Common myeloid progenitor, CD34-positive (primary cell): Measurements from ENCODE around the gene ROCK2.

Experiments
- CTCF ChIA-PET: fragments of 350-600 bp; sonication (Branson Sonifier 250); formaldehyde crosslinking; loops from one replicate; lab custom pipeline; 2021; ENCODE audit warnings: antibody characterized with exemption; lab: Charles Lee
- POLR2A ChIA-PET: fragments of 350-600 bp; sonication (Branson Sonifier 250); formaldehyde crosslinking; loops from one replicate; lab custom pipeline; 2021; ENCODE audit warnings: antibody characterized with exemption; lab: Charles Lee
- DNase-seq, 3 donors: peaks; one replicate each; pipeline versions ENCODE4 v3.0.0 to v3.0.0-alpha.2; 2013
- H3K27ac ChIP-seq, 2 experiments: 1 replicate in 1 of 2; 2 replicates in 1 of 2; pipeline ENCODE4 v1.7.0; 2013; ENCODE audit warnings: inconsistent platforms in 2 of 2, low read length in 2 of 2, mild to moderate bottlenecking in 2 of 2, low read depth in 1 of 2, moderate library complexity in 1 of 2; ENCODE audit not compliant: severe bottlenecking in 2 of 2, insufficient read depth in 1 of 2, poor library complexity in 1 of 2
- H3K27me3 ChIP-seq, 5 experiments: replicated peaks in 2 of 5; 1 replicate in 3 of 5; 2 replicates in 2 of 5; pipeline versions ENCODE4 v1.6.1 to v1.7.0; 2013; ENCODE audit warnings: low read length in 4 of 5, mild to moderate bottlenecking in 2 of 5, moderate library complexity in 2 of 5, inconsistent platforms in 1 of 5; ENCODE audit not compliant: insufficient read depth in 5 of 5, control insufficient read depth in 4 of 5
- H3K36me3 ChIP-seq, 4 experiments: 1 replicate in 2 of 4; 2 replicates in 2 of 4; pipeline versions ENCODE4 v1.6.1 to v1.7.0; 2013; ENCODE audit warnings: low read length in 3 of 4, control low read depth in 1 of 4, mild to moderate bottlenecking in 1 of 4; ENCODE audit not compliant: control insufficient read depth in 4 of 4, insufficient read depth in 4 of 4
- H3K4me1 ChIP-seq, 4 experiments: 1 replicate in 3 of 4; 2 replicates in 1 of 4; pipeline versions ENCODE4 v1.6.1 to v1.7.1; 2013; ENCODE audit warnings: low read length in 3 of 4, mild to moderate bottlenecking in 3 of 4, control low read depth in 1 of 4, inconsistent platforms in 1 of 4, moderate library complexity in 1 of 4; ENCODE audit not compliant: control insufficient read depth in 4 of 4, insufficient read depth in 4 of 4; ENCODE audit errors: control extremely low read depth in 1 of 4
- H3K4me3 ChIP-seq, 7 experiments: 1 replicate in 4 of 7; 2 replicates in 3 of 7; pipeline versions ENCODE4 v1.5.1 to v1.7.0; 2013; ENCODE audit warnings: mild to moderate bottlenecking in 7 of 7, low read length in 6 of 7, moderate library complexity in 6 of 7, inconsistent platforms in 2 of 7, low read depth in 2 of 7, control low read depth in 1 of 7; ENCODE audit not compliant: insufficient read depth in 4 of 7, control insufficient read depth in 1 of 7; ENCODE audit errors: extremely low read depth in 1 of 7
- H3K9me3 ChIP-seq, 5 experiments: 1 replicate in 4 of 5; 2 replicates in 1 of 5; pipeline versions ENCODE4 v1.6.1 to v1.7.1; 2013; ENCODE audit warnings: low read length in 4 of 5, mild to moderate bottlenecking in 2 of 5, inconsistent platforms in 1 of 5, low read depth in 1 of 5, moderate library complexity in 1 of 5; ENCODE audit not compliant: control insufficient read depth in 4 of 5, insufficient read depth in 2 of 5; ENCODE audit errors: control extremely low read depth in 1 of 5
- WGBS: methylation state at CpG from one replicate; pipeline ENCODE4 v1.1.5; 2013; ENCODE audit not compliant: insufficient coverage; 5-methylcytosine and 5-hydroxymethylcytosine counted together

Gene ROCK2

DNA sequence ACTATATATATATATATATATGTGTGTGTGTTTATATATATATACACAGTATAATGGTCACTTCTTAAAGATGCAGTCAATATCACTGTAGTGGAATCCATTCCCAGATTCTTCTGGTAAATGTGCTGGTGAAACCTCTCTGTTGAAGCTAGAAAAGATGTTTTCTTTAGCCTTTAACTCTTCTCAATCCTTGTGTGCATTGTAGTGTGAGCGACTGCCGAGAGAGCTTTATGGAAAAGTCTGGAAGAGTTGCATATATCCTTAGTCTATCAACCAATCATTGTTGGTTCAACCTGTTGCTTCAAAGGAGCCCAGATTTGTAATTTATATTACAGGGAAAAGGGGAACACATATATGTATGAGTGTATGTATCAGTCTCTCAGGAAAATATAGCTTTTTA, 161.5 kb downstream of the ROCK2 start:
- POLR2A ChIA-PET = interaction anchor here (0.9 kb wide), 1 partner anchor 50 kb away, joined by 3 read pairs; a partner anchor contains a TSS
- H3K9me3 ChIP-seq = no peaks in the 10 kb centered on the region

DNA sequence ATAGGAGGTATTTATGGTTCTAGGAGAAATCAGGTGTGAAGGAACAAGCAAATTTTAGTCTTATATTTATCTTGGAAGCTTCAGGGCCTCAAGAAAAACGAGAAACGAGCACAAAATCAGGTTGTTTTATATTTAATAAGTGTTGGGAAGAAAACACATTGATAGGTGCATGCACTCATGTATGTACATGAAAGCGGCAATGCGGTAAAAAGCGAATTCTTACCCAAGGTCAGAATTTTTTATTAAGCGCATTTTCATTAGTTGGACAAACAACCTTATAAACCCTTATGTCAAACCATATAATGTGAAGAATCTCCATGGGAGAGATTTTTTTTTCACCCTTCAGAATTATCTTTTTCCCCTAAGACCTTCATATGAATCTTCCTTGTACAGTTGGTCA, 163.8 kb downstream of the ROCK2 start:
- H3K4me1 ChIP-seq = peaks cover 4 to 6% (median 5%) of the 10 kb centered on the region in 4 experiments
- peaks cover 0 to 10% (median 8%) of the 10 kb centered on the region in 4 experiments for H3K36me3 ChIP-seq
- WGBS = 50% methylated on average over 2 of the region's 6 CpGs
- H3K27ac ChIP-seq = no peak overlapping the region
- CTCF ChIA-PET = interaction anchor here (0.7 kb wide), 1 partner anchor 30 kb away, joined by 3 read pairs; no protein-coding TSS in a partner anchor
- no peak overlapping the region for H3K4me3 ChIP-seq
- H3K9me3 ChIP-seq = no peaks in the 10 kb centered on the region
- no peaks in the 10 kb centered on the region for H3K27me3 ChIP-seq
- POLR2A ChIA-PET = no interaction called here
- DNase-seq = no peak

More for the DNA sequence above, 161.5 kb downstream of the ROCK2 start:
- Histone ChIP-seq H3K27ac (no peak overlapping the region), H3K36me3 (peaks cover 0 to 11% (median 9%) of the 10 kb centered on the region in 4 experiments), H3K4me3 (no peak overlapping the region), H3K4me1 (peaks cover 0 to under 1% (median 0%) of the 10 kb centered on the region in 4 experiments), H3K27me3 (no peaks in the 10 kb centered on the region)
- CTCF ChIA-PET = interaction anchor here (0.8 to 1.3 kb wide), 4 partner anchors 10 to 57 kb away, joined by 3 to 4 read pairs (median 4); a partner anchor contains a TSS
- DNase-seq = no peak
- WGBS = no CpG with 5 or more reads among the region's 2 CpGs

DNA sequence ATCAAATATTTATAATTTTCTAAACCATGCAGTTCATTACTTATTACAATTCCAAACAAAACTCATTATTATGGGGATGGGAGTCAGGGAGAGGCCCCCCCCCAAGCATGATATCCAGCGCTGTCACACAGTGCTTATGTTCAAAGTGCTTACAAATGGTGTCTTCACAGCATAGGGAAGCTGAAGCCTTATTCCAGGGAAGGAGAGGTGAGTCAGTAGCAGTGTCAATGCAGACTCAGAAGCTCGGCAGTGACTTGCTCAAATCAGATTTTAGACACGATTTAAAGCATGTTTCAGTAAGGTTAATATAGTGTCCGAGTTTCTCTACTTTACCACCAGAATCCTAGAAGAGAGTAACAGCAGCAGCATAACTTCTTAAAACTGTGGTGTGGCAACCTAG, 164.5 kb downstream of the ROCK2 start:
- Histone ChIP-seq H3K27ac (no peak overlapping the region), H3K4me1 (peaks cover 11 to 14% (median 12%) of the 10 kb centered on the region in 4 experiments), H3K4me3 (no peak overlapping the region), H3K27me3 (no peaks in the 10 kb centered on the region), H3K9me3 (no peaks in the 10 kb centered on the region), H3K36me3 (peaks cover 0 to 6% (median 5%) of the 10 kb centered on the region in 4 experiments)
- POLR2A ChIA-PET = no interaction called here
- no CpG with 5 or more reads among the region's 4 CpGs for WGBS
- CTCF ChIA-PET = interaction anchor here (0.7 kb wide), 1 partner anchor 31 kb away, joined by 3 read pairs; no protein-coding TSS in a partner anchor
- no peak for DNase-seq

DNA sequence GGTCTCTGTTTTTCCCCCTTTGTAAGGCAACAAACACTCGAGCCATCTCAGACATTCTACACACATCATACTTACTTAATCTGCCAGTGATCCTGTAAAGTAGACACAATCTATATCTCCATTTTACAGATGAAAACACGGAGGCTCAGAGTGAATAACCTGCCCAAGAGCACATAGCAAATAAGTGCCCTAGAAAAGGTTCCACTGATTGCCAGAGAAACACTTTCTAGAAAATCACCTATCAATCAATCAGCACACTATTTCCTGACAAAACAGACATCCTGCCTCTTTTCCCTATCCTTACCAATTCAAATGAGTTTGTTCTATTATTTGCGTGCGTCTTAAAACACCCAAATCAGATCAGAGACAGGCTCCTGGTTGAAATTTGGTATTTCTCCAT, 165.2 kb downstream of the ROCK2 start:
- WGBS = 100% methylated on average over 2 of the region's 4 CpGs
- H3K27ac ChIP-seq = no peak overlapping the region
- no peaks in the 10 kb centered on the region for H3K9me3 ChIP-seq
- ChIA-PET CTCF (no interaction called here), POLR2A (no interaction called here)
- peaks cover 12 to 18% (median 14%) of the 10 kb centered on the region in 4 experiments for H3K4me1 ChIP-seq
- DNase-seq = no peak
- H3K36me3 ChIP-seq = peaks cover 0 to 6% (median 5%) of the 10 kb centered on the region in 4 experiments
- H3K4me3 ChIP-seq = no peak overlapping the region
- no peaks in the 10 kb centered on the region for H3K27me3 ChIP-seq

DNA sequence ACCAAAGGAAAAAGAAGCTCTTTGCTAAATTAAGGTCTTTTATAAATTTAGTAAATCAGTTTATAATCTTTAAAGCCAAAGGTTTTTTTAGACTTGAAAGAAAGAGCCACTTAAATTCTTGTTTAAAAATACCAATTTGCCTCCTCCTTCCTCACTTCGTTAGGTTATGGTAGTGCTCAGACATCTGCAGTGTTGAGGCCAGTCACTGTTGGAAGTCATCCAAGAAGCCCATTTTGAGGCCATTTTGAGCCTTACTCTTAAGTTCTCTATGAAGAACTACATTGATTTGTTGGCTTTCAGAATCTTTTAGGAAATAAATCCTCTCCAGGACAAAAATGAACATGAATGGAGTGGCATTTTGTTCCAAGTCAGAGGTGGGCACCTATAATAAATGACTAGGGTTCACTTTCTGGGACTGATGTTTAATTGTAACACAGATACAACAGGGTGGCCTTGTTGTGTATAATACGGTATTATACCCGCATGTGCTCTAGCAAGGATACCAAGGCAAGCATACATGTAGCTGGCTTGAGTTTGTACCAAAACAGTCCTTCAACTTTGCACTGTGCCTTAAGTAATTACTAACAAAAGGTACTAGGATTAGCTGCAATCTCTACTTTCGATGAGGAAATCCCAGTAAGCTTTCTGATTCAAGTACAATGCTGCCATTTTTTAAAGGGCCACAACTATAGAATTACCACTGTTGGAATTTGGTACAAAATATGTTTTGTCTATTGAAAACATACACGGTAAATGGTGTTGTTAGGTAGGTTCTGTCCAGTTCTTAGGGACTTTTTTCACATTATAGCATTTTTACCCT, 166.4 kb downstream of the ROCK2 start:
- H3K36me3 ChIP-seq = peaks cover 0 to 6% (median 5%) of the 10 kb centered on the region in 4 experiments
- no peaks in the 10 kb centered on the region for H3K9me3 ChIP-seq
- WGBS = 67% methylated on average over 3 of the region's 5 CpGs
- H3K4me1 ChIP-seq = peaks cover 12 to 19% (median 14%) of the 10 kb centered on the region in 4 experiments
- no peaks in the 10 kb centered on the region for H3K27me3 ChIP-seq
- DNase-seq = peak in 2 of 3 donors; percentile 33 to 35
- CTCF ChIA-PET = no interaction called here
- H3K27ac ChIP-seq = no peak overlapping the region
- no peak overlapping the region for H3K4me3 ChIP-seq
- POLR2A ChIA-PET = no interaction called here

DNA sequence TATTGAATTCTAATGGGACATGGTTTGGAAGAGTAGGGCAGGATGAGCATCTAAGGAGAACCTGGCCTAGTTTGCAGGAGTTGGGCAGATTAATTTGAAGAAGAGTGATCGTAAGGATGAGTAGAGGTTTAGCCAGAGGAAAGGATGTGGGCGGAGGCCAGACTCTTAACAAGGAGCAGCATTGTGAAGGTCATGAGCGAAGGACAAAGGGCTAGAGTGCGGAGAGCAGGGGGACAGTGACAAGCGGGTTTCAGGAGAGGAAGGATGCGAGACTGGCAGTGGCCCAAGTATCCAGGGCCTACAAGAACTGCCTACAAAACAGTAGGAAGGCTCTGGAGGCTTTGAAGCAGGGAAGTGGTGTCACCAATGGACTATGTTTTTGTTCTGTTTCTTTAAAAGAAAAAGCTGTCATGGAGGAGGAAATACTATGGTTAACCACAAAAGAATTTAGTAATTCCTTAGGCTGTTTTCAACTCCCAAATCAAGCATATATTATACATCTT, 169.1 kb downstream of the ROCK2 start:
- ChIA-PET POLR2A (interaction anchor here (0.5 kb wide), 1 partner anchor 26 kb away, joined by 8 read pairs; no protein-coding TSS in a partner anchor), CTCF (interaction anchor here (0.9 to 1.1 kb wide), 2 partner anchors 11 to 43 kb away, joined by 3 to 7 read pairs; no protein-coding TSS in a partner anchor)
- Histone ChIP-seq H3K36me3 (peaks cover 0 to 6% (median 3%) of the 10 kb centered on the region in 4 experiments), H3K4me3 (peak overlapping the region in 4 of 7 experiments; percentile 12 to 51 (median 20)), H3K4me1 (peaks cover 12 to 19% (median 14%) of the 10 kb centered on the region in 4 experiments), H3K9me3 (no peaks in the 10 kb centered on the region), H3K27me3 (no peaks in the 10 kb centered on the region), H3K27ac (no peak overlapping the region)
- WGBS = 32% methylated on average over 5 of the region's 6 CpGs
- DNase-seq = peak in 2 of 3 donors; percentile 43 to 47
